Mesenteric fat pad (tissue), 1 donor: ENCODE results near the gene REPS2. TPM values are rescaled to one million over a fixed set of nuclear protein-coding genes. Genes with fewer than 3 reads are reported as not detected.
"Not testable (repeated sequence)": the region's sequence is repeated elsewhere in the genome, so short reads cannot be mapped to it uniquely, and the experiment has no call there.

ENCODE experiments used
- DNase-seq: peaks from one replicate; pipeline ENCODE4 v3.0.0-alpha.2; 2020; ENCODE audit warnings: low spot score
- total RNA-seq: library from RNA; stranded (reverse); fragmentation: NEBNext Ultra II Directional; extraction: Animal tissue kit (Norgen Biotek cat#: 25700); gene quantifications from one replicate; pipeline ENCODE4 v1.2.1, GENCODE V29; 2021
- donor health status: DM: yes; HTN: yes; CAD: no.

REPS2 gene
- total RNA-seq, 1 donor from 2014 or later = 6.1 TPM

DNA sequence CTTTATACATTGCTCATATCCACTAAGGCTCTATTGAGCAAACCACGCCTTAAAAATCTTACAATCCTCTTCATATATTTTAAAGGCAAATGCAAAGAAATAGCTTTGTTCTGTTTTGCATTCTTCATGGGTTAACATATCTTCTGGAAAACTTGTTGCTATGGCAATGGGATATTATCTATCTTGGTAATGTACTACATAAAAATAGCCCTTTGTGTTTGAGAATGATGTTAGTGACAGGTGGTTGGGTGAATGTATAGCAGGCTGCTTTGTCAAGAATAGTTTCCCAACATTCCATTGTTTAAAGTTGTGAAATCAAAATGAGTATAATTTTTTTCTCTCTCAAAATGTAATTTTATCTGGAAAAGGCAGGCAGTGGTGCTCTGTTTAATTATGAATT is 16.8 kb downstream of the REPS2 start:
- no peak for DNase-seq

DNA sequence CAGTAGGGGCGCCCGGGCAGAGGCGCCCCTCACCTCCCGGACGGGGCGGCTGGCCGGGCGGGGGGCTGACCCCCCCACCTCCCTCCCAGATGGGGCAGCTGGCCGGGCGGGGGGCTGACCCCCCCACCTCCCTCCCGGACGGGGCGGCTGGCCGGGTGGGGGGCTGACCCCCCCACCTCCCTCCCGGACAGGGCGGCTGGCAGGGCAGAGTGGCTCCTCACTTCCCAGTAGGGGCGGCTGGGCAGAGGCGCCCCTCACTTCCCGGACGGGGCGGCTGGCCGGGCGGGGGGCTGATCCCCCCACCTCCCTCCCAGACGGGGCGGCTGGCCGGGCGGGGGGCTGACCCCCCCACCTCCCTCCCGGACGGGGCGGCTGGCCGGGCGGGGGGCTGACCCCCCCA is 18.5 kb downstream of the REPS2 start:
- DNase-seq = not testable (repeated sequence)

DNA sequence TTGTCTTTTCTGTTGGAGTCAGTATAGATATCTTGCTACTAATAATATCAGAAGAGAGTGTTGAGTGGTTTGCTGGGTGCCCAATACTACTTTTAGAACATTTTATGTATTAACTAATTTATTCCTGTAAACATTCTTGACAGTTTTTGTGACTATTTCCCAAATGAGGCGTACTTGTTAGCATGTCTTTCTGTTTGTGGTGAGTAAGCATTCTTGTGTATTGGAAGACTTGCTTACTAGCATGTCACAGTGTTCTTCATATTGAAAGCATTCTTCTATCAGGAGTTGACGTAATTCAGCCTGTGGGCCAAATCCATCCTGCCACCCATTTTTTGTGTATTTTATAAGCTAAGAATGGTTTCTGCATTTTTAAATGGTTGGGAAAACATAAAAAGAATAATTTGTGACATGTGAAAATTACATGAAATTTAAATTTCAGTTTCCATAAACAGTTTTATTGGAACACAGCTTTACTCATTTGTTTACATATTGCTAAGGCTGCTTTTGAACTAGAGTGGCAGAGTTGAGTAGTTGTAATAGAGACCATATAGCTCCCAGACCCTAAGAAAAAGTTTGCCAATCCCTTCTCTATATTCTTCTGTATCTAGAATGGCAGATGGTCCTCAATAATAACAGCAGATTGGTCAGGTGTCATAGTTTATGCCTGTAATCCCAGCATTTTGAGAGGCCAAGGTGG is 20.4 kb downstream of the REPS2 start:
- DNase-seq = no peak

DNA sequence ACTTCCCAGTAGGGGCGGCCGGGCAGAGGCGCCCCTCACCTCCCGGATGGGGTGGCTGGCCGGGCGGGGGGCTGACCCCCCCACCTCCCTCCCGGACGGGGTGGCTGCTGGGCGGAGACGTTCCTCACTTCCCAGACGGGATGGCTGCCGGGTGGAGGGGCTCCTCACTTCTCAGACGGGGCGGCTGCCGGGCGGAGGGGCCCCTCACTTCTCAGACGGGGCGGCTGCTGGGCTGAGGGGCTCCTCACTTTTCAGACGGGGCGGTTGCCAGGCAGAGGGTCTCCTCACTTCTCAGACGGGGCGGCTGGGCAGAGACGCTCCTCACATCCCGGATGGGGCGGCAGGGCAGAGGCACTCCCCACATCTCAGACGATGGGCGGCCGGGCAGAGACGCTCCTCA is 22.3 kb downstream of the REPS2 start:
- DNase-seq = not testable (repeated sequence)

DNA sequence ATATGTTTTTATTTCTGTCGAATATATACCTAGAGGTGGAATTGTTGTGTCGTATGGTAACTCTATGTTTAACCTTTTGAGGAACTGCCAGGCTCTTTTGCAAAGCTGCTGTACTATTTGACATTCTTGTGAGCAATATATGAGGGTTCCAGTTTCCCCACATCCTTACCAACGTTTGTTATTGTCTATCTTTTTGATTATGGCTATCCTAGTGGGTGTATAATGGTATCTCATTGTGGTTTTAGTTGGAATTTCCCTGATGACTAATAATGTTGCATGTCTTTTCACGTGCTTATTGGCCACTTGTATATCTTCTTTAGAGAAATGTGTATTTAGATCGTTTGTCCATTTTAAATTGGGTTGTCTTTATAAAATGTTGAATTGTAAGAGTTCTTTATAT is 24.5 kb downstream of the REPS2 start:
- DNase-seq = no peak

DNA sequence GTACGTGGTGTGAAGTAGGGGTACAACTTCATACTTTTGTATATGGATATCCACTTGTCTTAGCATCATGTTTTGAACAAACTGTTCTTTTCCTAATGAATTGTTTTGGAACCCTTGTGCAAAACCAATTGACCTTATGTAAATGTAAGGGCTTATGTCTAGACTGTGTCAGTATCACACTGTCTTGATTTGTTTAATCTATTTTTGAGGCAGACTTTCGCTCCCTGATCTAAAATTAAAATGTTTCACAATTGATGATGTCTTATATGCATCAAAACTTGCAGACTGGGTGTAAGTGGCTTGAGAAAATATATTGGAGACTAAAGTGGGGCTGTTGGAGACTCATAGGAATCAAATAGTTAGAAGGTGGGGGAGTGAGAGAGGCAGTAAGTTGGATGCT is 25.2 kb downstream of the REPS2 start:
- no peak for DNase-seq

DNA sequence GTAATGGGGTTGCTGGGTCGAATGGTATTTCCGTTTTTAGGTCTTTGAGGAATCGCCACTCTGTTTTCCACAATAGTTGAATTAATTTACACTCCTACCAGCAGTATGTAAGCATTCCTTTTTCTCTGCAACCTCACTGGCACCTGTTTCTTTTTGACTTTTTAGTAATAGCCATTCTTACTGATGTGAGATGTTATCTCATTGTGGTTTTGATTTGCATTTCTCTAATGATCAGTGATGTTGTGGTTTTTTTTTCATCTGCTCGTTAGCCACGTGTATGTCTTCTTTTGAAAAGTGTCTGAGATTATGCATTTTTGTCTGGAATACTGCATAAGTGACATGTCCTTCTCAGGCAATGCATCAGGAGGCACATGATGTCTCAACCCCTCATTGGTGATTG is 28.8 kb downstream of the REPS2 start:
- DNase-seq = no peak

DNA sequence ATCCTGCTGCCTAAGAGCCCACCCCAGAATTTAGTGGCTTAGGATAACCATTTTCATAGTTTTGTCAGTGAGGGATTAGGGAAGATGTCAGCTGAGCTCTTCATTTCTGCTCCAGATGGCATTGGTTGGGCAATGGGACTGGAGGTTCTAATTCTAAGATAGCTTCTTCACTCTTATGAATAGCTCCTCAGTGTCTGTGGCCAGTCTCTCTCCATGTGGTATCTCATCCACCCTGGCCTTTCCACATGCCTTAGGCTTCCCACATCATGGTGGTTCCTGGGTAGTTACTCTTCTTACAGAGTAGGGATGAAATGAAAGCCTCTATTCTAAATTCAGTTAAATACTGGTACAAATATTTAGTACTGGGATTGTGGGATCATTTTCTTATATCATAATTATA is 31.3 kb downstream of the REPS2 start:
- DNase-seq = no peak

DNA sequence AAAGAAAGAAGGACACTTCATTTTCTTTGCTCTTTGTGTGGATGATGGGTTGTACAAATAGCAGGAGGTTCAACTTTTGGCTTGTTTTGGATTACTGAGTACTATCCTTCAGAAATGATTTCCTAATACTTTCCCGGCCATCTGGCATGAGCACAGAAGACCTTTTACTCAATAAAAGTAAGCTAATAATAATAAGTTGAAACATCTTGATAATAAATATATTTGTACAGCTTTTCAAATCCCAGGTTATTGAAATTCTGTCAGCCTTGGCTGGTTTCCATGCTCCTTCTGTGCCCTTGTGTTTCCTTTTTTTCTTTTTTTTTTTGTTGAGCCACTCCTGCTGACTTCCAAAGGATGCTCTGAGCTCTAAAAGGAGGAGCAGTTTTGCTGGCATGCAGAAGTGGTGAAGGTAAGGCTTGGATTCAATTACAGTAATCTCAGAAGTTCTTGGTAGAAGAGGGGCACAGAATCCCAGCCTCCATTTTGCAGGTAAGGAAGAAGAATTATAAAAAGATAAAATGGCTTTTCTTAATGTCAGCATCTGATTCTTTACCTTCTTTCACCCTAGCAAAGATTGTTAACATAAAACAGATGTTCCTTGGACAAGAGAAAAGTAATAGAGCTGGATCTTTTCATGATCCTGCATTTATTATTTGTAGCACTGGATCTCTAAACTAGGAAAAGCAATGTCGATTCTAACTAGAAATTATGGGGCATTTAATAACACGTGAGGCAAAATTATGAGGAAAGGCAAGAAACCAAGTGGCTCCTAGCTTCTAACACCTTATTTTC is 31.9 kb downstream of the REPS2 start:
- no peak for DNase-seq

DNA sequence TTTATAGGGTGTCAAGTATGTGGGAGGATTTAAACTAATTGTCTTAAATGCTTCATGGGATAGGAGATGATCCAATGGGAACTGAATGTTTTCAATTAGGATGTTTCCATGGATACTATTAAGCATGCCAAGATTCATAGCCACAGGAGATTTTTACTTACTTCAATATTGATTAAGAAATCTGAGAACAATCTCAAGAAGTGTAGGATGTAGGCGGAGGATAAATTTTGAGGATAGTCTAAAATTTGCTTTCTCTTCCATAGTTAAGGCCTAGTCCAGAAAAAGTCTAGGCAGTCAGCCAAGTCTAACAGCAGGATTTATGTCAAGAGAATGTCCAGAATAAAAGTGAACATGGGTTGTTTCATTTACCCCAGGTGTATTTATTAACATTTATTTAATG is 32.8 kb downstream of the REPS2 start:
- no peak for DNase-seq

DNA sequence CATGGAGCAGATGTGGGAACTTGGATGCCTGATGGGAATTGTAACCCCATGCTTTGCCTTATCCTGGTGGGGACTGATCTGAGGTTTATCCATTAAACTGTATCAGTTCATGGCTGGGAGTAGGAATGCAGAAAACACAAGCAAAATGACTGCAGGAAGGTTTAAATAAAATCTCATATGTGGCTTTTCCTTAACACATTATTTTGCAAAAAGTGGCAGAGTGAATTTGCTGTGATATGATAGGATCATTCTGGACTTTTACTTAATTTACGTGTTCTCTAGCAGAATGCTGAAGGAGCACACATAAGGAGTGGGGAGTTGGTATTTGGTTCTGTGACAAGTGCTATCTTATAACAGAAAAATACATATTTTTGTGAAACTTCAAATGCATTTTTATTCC is 34.8 kb downstream of the REPS2 start:
- DNase-seq = no peak

DNA sequence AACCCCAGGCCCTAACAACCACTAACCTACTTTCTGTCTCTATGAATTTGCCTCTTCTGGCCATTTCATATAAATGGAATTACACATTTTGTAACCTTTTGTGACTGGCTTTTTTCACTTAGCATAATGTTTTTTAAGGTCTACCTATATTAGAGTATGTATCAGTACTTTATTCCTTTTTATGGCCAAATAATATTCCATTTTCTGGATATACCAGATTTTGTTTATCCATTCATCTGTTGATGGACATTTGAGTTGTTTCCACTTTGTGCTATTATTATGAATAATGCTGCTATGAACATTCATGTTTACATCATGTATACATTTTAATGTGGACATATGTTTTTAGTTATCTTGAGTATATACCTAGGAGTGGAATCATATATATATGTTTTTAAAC is 35.5 kb downstream of the REPS2 start:
- DNase-seq = no peak

DNA sequence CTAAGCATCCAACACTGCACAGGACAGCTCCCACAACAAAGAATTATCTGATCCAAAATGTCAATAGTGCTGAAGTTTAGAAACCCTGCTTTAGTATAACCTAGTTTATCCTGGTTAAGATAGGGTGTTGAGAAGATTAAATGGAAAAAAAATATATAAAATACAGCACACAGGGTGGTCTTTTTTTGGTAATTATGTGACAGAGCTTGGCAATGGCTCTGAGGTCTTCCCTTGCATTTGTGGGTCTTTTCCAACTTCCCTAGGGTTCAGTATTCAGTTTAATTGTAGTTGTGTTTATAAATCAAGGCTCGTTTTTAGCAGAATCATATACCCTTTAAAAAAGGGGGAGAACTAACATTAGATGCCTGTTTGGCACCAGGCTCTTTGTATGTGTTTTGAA is 36.6 kb downstream of the REPS2 start:
- no peak for DNase-seq

DNA sequence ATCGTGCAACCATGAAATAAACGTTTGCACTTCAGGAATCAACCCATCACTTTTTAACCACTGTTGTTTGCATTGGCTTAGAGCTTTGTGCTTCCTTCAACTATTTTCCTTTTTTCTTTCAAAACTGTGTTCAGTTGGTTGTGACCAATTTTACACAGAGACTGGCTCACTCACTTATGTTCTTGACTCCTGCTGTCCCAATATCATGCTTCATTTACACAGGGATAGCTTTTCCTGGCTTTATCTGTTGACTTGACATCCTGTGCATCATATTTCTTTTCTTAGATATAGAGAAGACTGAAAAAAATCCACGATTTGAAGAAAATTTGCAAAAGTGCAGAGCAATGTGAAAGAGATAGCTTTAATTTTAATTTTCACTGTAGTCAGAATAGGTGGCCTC is 38.8 kb downstream of the REPS2 start:
- no peak for DNase-seq

DNA sequence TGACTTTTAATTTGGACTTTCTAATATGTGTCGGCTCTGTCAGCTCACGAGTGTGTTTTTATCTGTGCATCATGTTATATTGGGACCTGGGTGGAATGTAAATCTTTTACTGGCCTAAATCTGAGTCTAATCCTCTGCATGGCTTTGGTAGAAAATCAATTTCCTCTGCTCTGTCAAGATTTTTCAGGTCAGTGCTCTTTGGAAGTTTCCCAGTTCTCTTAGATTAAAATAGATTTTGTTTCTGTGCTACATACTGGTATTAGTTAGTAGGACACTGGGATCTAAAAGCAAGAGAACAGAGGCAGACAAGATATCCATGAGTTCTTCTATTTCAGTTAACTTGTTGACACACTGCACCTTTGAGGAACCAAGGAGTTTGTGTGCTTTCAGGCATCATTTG is 39.7 kb downstream of the REPS2 start:
- DNase-seq = no peak

DNA sequence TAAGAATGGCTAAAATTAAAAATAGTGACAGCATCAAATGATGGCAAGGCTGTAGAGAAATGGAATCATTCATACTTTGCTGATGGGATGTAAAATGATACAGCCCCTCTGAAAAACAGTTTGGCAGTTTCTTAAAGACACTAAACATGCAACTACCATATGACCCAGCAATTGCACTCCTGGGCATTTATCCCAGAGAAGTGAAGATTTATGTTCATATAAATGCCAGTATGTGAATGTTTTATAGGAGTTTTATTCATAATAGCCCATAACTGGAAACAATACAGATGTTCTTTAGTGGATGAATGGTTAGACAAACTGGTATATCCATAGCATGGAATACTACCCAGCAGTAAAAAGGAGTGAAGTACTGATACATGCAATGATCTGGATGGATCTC is 43.3 kb downstream of the REPS2 start:
- no peak for DNase-seq

DNA sequence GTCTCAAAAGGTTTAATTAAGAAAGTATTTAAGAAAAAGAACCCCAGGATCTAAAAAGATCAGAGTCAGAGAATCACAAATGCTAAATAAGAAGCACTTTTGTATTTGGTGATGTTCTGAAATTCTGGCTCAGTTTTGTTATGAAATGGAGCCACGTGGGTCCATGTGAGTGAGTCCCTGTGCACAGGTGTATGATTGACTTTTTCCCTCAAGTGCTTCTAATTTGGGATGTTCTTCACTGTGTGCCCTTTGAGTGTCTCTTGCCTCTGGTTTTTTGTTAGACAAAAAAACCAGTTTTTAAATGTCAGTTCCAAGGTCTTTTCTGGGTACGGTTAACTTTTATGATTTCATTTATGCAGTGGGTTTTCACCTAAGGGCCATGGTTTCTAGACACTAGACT is 44.4 kb downstream of the REPS2 start:
- DNase-seq = no peak

DNA sequence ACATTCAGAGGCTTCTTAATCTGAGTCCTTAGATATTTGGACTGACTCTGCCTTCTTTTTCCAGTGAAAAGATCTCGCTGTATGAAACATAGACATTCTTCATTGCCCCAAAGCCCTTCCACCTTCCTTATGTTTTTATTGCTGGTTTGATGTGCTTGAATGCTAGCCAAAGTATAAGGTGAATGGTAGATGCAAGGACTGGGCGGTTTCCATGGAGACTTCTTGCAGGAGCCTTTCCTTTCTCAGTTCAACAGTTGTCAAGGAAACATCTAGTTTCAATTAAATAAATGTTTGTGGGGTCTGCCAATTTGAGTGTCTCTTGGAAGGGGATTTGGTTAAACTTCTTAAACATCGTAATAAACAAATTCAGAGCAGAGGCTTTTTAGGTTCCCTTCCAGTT is 46.0 kb downstream of the REPS2 start:
- DNase-seq = no peak

DNA sequence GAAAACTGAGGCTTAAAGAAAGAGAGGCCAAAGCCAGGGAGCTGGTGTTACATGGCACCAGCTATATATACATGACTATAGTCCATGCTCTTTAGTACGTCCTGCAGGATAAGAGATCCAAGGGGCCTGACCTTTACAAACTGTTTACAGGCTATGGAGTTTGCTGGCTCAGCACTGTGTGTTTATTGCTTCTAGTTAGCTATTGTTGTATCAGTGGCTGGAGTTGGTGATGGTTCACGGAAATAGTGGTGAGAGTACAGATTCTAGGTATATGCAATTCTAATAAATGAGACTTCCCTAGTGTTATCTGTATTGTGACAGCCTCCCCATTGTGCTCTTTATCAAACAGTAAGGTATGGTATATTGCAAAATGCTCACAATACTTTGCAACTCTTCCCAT is 46.5 kb downstream of the REPS2 start:
- DNase-seq = no peak

DNA sequence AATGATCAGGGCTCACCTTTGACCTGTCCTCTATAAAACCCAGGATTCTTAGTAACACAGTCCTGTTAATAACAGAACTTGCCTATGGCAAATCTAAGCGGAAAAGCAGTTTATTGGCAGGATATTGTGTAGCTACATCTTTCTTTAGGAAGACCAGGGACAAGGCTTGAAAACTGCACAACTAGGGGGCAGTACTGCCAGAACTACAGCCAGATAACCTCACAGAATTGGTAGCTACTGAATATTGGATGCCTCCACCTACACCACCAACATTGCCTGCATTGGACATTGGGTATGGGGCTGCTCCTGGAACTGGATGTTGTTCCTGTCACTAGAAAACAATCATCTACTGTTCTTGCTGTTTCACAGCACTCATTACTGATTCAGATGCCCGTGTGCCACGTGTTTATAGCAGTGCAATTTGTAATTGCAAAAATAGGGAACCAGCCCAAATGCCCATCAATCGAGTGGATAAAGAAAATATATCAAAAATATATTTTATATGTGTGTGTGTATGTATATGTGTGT is 47.4 kb downstream of the REPS2 start:
- DNase-seq = no peak

DNA sequence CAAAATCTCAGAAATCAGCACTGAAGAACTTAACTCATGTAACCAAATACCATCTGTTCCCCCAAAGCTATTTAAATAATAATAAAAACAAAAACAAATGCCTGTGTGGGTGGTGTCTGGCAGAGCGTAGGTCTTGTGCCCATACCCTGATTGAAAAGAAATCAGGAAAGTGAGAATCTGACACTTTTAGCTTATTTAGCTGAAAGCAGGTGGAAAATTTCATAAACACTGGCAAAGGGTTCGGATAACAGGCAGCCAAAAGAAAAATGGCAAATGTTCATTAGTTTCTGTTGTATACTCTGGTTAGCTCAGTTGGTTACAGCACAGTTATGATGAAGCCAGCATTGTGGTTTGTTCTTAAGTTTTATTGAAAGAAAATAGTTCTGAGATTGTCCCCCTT is 48.3 kb downstream of the REPS2 start:
- DNase-seq = no peak

DNA sequence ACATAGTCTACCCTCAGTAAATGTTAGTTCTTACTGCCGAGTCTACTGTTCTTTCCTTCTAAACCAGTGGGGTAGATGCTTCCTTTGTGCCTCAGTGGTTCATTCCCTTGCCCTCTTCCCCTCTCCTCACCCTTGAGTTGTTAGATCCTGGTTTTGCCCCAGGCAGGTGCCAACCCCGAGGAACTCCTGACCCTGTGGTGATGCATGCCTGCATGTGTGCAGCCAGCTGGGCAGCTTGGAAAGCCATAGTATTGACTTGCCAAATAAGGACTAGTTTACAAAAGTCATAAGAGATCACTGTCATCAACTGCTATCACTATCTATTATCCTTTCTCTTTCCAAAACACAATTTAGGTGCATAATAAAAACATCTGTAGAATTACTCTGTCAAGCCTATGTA is 50.9 kb downstream of the REPS2 start:
- DNase-seq = no peak

DNA sequence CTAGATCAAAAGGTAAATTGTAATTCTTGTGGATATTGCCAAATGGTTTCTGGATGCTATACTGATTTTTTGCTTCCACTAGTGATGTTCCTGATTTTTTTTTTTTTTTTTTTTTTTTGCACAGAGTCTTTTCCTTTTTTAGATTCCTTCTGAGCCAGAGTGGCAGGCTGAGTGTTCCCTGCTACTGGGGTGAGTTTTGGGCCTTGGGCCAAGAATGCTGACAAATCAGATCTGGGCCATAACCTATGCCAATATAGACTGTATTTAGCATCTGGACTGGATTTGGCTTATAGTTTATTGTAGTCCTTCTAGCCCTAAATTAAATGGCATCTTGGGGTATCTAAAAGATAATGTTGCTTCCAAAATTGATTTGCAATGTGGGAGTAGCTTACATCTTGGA is 52.8 kb downstream of the REPS2 start:
- no peak for DNase-seq
